PFSK-1 (cell line): ENCODE results near the gene HS6ST3.

Experiments used
- FOXP2 ChIP-seq: optimal IDR thresholded peaks from 2 replicates; pipeline ENCODE3; 2011; ENCODE audit warnings: borderline replicate concordance, control low read depth, inconsistent platforms; ENCODE audit not compliant: insufficient read depth; ENCODE audit errors: extremely low read length, extremely low read depth
- POLR2AphosphoS5 ChIP-seq: IDR thresholded peaks from 2 replicates; pipeline ENCODE4 v1.6.1; 2012; ENCODE audit warnings: low read depth, mild to moderate bottlenecking, control low read depth, low read length, moderate library complexity
- REST ChIP-seq, 2 experiments: IDR thresholded peaks; 2 replicates each; pipeline versions ENCODE4 v1.6.1 to v1.8.0; 2011 to 2012; ENCODE audit warnings: low read depth in 2 of 2, low read length in 2 of 2, control low read depth in 1 of 2, inconsistent platforms in 1 of 2, mild to moderate bottlenecking in 1 of 2, moderate library complexity in 1 of 2; ENCODE audit not compliant: insufficient read depth in 1 of 2
- SIN3A ChIP-seq: IDR thresholded peaks from 2 replicates; pipeline ENCODE4 v1.6.1; 2012; ENCODE audit warnings: mild to moderate bottlenecking, low read length, moderate library complexity, borderline replicate concordance; ENCODE audit not compliant: insufficient read depth
- TAF1 ChIP-seq: IDR thresholded peaks from 2 replicates; pipeline ENCODE4 v1.6.1; 2012; ENCODE audit warnings: low read length, control low read depth, borderline replicate concordance; ENCODE audit not compliant: insufficient read depth

Gene HS6ST3

GRCh38 chr13:96678801-96679200 is 588.9 kb downstream of the HS6ST3 start:
- TF ChIP-seq POLR2AphosphoS5 (no peak), REST (IDR thresholded peaks at IDR 0.05; ENCODE audit: insufficient read depth in 1 of 2, low read depth in 2 of 2, low read length in 2 of 2) (no peak), TAF1 (no peak)

DNA sequence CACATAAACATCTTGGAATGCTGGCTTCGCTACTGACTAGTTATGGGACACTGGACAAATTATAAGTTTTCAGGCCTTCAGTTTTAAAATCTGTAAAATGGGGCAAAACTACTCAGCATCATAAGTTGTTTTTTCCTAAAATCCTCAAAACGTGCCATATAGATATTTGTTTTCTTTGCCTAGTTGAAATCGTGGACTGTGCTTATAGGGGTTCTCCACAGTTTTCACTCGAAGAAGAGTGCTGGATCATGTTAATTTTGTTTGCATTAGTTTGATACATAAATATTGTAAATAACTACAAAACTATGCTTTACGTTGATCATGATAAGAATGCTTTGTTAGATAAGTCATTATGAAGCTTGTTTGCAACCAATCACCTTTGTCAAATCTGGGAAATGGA is 591.0 kb downstream of the HS6ST3 start:
- TF ChIP-seq REST (IDR thresholded peaks at IDR 0.05; ENCODE audit: insufficient read depth in 1 of 2, low read depth in 2 of 2, low read length in 2 of 2) = no peak
- no peak for TF ChIP-seq FOXP2
- TF ChIP-seq POLR2AphosphoS5 = no peak

GRCh38 chr13:96681766-96682165 is 591.9 kb downstream of the HS6ST3 start:
- TF ChIP-seq TAF1 (no peak), FOXP2 (no peak), REST (IDR thresholded peaks at IDR 0.05; ENCODE audit: insufficient read depth in 1 of 2, low read depth in 2 of 2, low read length in 2 of 2) (no peak), POLR2AphosphoS5 (no peak), SIN3A (no peak)

DNA sequence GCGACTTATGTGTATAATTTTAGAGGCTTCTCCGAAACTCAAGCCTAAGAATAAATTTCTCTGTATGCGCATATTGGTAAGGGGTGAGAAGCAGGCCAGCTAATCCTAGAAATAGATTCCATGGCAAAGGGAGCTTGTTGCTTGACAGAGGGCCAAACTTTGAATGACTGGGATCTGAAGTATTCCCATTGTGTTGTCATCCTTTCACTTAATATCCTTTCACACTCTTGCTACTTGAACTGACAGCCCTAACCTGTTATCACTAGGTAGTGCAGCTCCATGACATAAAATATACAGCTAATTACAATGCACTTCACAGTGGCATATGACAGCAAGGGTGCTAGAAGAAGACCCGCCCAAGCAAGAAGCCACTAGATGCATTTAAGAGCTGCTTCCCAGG is 594.6 kb downstream of the HS6ST3 start:
- TF ChIP-seq TAF1 (no peak), SIN3A (no peak), FOXP2 (no peak), POLR2AphosphoS5 (no peak), REST (IDR thresholded peaks at IDR 0.05; ENCODE audit: insufficient read depth in 1 of 2, low read depth in 2 of 2, low read length in 2 of 2) (no peak)

- TF ChIP-seq FOXP2 (no peak), POLR2AphosphoS5 (no peak), REST (IDR thresholded peaks at IDR 0.05; ENCODE audit: insufficient read depth in 1 of 2, low read depth in 2 of 2, low read length in 2 of 2) (no peak), SIN3A (no peak), TAF1 (no peak)
These were observed 595.0 kb downstream of the HS6ST3 start for GRCh38 chr13:96684907-96685306.
